ENCODE results near the gene ARL6IP4. TPM values are rescaled to one million over a fixed set of nuclear protein-coding genes. Genes with fewer than 3 reads are reported as not detected.

ARL6IP4 gene
- total RNA-seq, 1 experiment from 2014 or later: 133 TPM

- no peak overlapping the region for H3K27ac Mint-ChIP-seq
- ATAC-seq (no peak), DNase-seq (ENCODE audit: low spot score) (no peak)
- no peak for TF ChIP-seq GTF2I (CRISPR knock-in tag; conservative IDR thresholded peaks at IDR 0.05)
- no peak overlapping the region for H3K4me3 Mint-ChIP-seq
- ChIA-PET CTCF (no interaction called here), POLR2A (no interaction called here)
- no peaks in the 10 kb centered on the region for H3K27me3 Mint-ChIP-seq (ENCODE audit: low read depth)
- H3K36me3 Mint-ChIP-seq: no peaks in the 10 kb centered on the region
- no peaks in the 10 kb centered on the region for H3K4me1 Mint-ChIP-seq
- no peaks in the 10 kb centered on the region for H3K9me3 Mint-ChIP-seq
Measured at GRCh38 chr12:123000578-123000977, 20.1 kb downstream of the ARL6IP4 start.

DNA sequence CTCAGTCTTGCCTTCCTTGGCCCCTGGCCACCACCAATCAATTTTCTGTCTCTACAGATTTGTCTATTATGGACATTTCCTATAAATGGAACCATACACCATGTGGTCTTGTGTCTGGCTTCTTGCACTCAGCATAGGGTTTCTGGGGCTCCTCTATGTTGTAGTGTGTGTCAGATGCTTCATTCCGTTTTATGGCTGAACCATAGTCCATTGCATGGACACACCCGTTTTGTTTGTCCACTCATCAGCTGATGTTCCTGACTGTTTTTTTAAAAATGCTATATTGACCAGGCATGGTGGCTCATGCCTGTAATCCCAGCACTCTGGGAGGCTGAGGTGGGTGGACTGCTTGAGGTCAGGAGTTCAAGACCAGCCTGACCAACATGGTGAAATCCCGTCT lies 21.0 kb downstream of the ARL6IP4 start:
- ChIA-PET CTCF (interaction anchor here (0.6 kb wide), 1 partner anchor 113 kb away, joined by 3 read pairs; no protein-coding TSS in a partner anchor), POLR2A (interaction anchor here (1.0 kb wide), 1 partner anchor 74 kb away, joined by 5 read pairs; no protein-coding TSS in a partner anchor)
- Mint-ChIP-seq H3K36me3 (no peaks in the 10 kb centered on the region), H3K9me3 (no peaks in the 10 kb centered on the region), H3K4me3 (no peak overlapping the region), H3K27ac (no peak overlapping the region), H3K4me1 (no peaks in the 10 kb centered on the region), H3K27me3 (ENCODE audit: low read depth) (no peaks in the 10 kb centered on the region)
- DNase-seq (ENCODE audit: low spot score) (no peak), ATAC-seq (no peak)
- TF ChIP-seq, protein P1, sequence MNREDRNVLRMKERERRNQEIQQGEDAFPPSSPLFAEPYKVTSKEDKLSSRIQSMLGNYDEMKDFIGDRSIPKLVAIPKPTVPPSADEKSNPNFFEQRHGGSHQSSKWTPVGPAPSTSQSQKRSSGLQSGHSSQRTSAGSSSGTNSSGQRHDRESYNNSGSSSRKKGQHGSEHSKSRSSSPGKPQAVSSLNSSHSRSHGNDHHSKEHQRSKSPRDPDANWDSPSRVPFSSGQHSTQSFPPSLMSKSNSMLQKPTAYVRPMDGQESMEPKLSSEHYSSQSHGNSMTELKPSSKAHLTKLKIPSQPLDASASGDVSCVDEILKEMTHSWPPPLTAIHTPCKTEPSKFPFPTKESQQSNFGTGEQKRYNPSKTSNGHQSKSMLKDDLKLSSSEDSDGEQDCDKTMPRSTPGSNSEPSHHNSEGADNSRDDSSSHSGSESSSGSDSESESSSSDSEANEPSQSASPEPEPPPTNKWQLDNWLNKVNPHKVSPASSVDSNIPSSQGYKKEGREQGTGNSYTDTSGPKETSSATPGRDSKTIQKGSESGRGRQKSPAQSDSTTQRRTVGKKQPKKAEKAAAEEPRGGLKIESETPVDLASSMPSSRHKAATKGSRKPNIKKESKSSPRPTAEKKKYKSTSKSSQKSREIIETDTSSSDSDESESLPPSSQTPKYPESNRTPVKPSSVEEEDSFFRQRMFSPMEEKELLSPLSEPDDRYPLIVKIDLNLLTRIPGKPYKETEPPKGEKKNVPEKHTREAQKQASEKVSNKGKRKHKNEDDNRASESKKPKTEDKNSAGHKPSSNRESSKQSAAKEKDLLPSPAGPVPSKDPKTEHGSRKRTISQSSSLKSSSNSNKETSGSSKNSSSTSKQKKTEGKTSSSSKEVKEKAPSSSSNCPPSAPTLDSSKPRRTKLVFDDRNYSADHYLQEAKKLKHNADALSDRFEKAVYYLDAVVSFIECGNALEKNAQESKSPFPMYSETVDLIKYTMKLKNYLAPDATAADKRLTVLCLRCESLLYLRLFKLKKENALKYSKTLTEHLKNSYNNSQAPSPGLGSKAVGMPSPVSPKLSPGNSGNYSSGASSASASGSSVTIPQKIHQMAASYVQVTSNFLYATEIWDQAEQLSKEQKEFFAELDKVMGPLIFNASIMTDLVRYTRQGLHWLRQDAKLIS (CRISPR knock-in tag; IDR thresholded peaks at IDR 0.05; ENCODE audit: borderline replicate concordance): no peak
- TF ChIP-seq, protein P2, sequence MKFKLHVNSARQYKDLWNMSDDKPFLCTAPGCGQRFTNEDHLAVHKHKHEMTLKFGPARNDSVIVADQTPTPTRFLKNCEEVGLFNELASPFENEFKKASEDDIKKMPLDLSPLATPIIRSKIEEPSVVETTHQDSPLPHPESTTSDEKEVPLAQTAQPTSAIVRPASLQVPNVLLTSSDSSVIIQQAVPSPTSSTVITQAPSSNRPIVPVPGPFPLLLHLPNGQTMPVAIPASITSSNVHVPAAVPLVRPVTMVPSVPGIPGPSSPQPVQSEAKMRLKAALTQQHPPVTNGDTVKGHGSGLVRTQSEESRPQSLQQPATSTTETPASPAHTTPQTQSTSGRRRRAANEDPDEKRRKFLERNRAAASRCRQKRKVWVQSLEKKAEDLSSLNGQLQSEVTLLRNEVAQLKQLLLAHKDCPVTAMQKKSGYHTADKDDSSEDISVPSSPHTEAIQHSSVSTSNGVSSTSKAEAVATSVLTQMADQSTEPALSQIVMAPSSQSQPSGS (CRISPR knock-in tag; IDR thresholded peaks at IDR 0.05; ENCODE audit: borderline replicate concordance, low read depth): no peak
- TF ChIP-seq, protein P3, sequence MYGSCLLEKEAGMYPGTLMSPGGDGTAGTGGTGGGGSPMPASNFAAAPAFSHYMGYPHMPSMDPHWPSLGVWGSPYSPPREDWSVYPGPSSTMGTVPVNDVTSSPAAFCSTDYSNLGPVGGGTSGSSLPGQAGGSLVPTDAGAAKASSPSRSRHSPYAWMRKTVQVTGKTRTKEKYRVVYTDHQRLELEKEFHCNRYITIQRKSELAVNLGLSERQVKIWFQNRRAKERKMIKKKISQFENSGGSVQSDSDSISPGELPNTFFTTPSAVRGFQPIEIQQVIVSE (CRISPR knock-in tag; IDR thresholded peaks at IDR 0.05; ENCODE audit: borderline replicate concordance): no peak
- TF ChIP-seq, protein P4, sequence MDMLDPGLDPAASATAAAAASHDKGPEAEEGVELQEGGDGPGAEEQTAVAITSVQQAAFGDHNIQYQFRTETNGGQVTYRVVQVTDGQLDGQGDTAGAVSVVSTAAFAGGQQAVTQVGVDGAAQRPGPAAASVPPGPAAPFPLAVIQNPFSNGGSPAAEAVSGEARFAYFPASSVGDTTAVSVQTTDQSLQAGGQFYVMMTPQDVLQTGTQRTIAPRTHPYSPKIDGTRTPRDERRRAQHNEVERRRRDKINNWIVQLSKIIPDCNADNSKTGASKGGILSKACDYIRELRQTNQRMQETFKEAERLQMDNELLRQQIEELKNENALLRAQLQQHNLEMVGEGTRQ (CRISPR knock-in tag; IDR thresholded peaks at IDR 0.05): no peak

GRCh38 chr12:123003257-123003656 lies 22.8 kb downstream of the ARL6IP4 start:
- no peak; the same call in 1 of the 2 replicates for ATAC-seq
- CTCF ChIA-PET: no interaction called here
- TF ChIP-seq NR2C2 (CRISPR knock-in tag; IDR thresholded peaks at IDR 0.05) (no peak), NR1H2 (CRISPR knock-in tag; IDR thresholded peaks at IDR 0.05) (no peak), OVOL2 (CRISPR knock-in tag; IDR thresholded peaks at IDR 0.05; ENCODE audit: borderline replicate concordance) (no peak), USF1 (CRISPR knock-in tag; IDR thresholded peaks at IDR 0.05) (no peak), CREM (CRISPR knock-in tag; IDR thresholded peaks at IDR 0.05) (no peak), NFATC4 (CRISPR knock-in tag; IDR thresholded peaks at IDR 0.05) (no peak), RELA (CRISPR knock-in tag; IDR thresholded peaks at IDR 0.05; ENCODE audit: borderline replicate concordance) (no peak), E2F5 (CRISPR knock-in tag; IDR thresholded peaks at IDR 0.05) (no peak), FOXK1 (CRISPR knock-in tag; IDR thresholded peaks at IDR 0.05) (no peak), HMGXB4 (CRISPR knock-in tag; IDR thresholded peaks at IDR 0.05) (no peak), ETV6 (CRISPR knock-in tag; IDR thresholded peaks at IDR 0.05) (no peak)
- TF ChIP-seq, protein P3 (CRISPR knock-in tag; IDR thresholded peaks at IDR 0.05; ENCODE audit: borderline replicate concordance): no peak
- TF ChIP-seq, protein P5, sequence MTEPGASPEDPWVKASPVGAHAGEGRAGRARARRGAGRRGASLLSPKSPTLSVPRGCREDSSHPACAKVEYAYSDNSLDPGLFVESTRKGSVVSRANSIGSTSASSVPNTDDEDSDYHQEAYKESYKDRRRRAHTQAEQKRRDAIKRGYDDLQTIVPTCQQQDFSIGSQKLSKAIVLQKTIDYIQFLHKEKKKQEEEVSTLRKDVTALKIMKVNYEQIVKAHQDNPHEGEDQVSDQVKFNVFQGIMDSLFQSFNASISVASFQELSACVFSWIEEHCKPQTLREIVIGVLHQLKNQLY (CRISPR knock-in tag; IDR thresholded peaks at IDR 0.05): no peak

More at GRCh38 chr12:123003257-123003656, 22.8 kb downstream of the ARL6IP4 start:
- Mint-ChIP-seq H3K4me3 (no peak overlapping the region), H3K9me3 (no peaks in the 10 kb centered on the region), H3K36me3 (no peaks in the 10 kb centered on the region), H3K27ac (no peak overlapping the region; the same call in 1 of the 2 replicates), H3K27me3 (ENCODE audit: low read depth) (no peaks in the 10 kb centered on the region), H3K4me1 (no peaks in the 10 kb centered on the region)
- no peak for DNase-seq (ENCODE audit: low spot score)
- POLR2A ChIA-PET: no interaction called here

All from WTC11 (cell line).